ENCODE results near the gene BCAS4.

DNA sequence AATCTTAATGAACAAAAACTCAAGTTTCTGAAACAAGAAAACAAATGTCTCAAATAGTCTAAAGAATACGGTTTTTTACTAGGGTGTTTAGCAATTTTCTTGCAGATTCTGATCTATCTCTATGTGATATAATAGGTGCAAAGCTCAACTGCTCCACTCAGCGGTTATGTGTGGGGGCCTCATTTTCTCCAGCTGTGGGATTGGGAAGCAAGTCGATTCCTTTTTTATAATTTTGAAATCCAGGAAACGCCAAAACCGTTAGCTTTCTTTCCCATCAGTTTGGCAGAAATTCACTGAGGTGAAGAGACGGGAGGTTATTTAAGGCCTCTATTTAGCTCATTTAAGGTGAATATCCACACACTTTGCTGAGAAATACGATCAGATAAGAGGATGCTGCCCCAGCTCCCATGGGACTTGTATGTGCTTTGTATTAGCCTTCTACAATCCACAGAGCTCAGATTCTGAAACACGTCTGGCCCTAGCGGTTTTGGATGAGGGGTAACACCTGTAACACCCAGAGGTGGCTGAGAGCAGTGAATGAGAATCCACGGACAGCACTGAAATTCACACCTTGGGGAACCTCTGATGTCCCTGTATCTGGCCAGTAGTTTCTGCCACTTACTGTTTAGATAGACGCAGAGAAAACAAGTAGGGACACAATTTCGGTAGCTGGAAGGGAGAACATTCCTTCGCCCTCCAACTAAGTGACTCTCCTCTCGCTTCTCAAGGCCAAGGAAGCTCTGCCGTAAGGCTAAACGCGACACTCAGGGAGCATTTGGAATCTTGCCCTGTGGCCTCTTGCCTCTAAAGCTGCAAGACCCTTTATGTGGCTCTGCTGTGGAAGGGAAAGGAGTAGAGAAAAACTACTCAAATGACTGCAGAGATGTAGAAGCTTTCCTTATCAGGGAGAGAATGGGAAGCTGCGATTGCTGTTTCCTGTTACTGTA lies 6.5 kb upstream of the BCAS4 start:
- TF ChIP-seq CTCF (IDR thresholded peaks at IDR 0.05) (peak in 3 of 6 experiments; percentile 28 to 30 (median 28)), POLR2A (IDR thresholded peaks at IDR 0.05) (no peak)

Measured in thyroid gland (tissue), 4 donors.